Upper lobe of left lung (tissue), 6 donors: Measurements from ENCODE around the gene CSTPP1. TPM values are rescaled to one million over a fixed set of nuclear protein-coding genes. Genes with fewer than 3 reads are reported as not detected.

Source experiments
- ATAC-seq, 2 donors: fragments of 200-7000 bp; cut with Tn5 transposase; one replicate each; pipeline ENCODE4 v1.9.1; 2022; ENCODE audit warnings: mild to moderate bottlenecking in 2 of 2, moderate library complexity in 2 of 2; ENCODE audit not compliant: low FRiP score in 2 of 2
- DNase-seq, 2 donors: peaks; one replicate each; pipeline ENCODE4 v3.0.0-alpha.2; 2019 to 2020
- H3K27ac ChIP-seq, 4 donors: fragments of 200-600 bp; sonication (generic); one replicate each; pipeline ENCODE4 v1.5.1; 2016 to 2019
- H3K27me3 ChIP-seq, 4 donors: fragments of 200-600 bp; sonication (generic); one replicate each; pipeline ENCODE4 v1.5.1; 2017 to 2019
- H3K36me3 ChIP-seq, 4 donors: fragments of 200-600 bp; sonication (generic); one replicate each; pipeline ENCODE4 v1.5.1; 2016 to 2019
- H3K4me1 ChIP-seq, 4 donors: fragments of 200-600 bp; sonication (generic); one replicate each; pipeline ENCODE4 v1.5.1; 2018 to 2019
- H3K4me3 ChIP-seq, 4 donors: fragments of 200-600 bp; sonication (generic); one replicate each; pipeline ENCODE4 v1.5.1; 2017 to 2019; ENCODE audit warnings: mild to moderate bottlenecking in 2 of 4, moderate library complexity in 1 of 4
- H3K9me3 ChIP-seq, 4 donors: fragments of 200-600 bp; sonication (generic); one replicate each; pipeline ENCODE4 v1.5.1; 2018 to 2019
- EP300 ChIP-seq, 4 donors: sonication (generic); formaldehyde crosslinking; IDR thresholded peaks; one replicate each; pipeline ENCODE4 v1.5.1; 2017; ENCODE audit warnings: antibody characterized with exemption in 4 of 4, control low read depth in 2 of 4
- POLR2A ChIP-seq, 4 donors: fragments of 450-650 bp; IDR thresholded peaks; one replicate each; pipeline ENCODE4 v1.5.1; 2016 to 2017; ENCODE audit warnings: antibody characterized with exemption in 4 of 4, mild to moderate bottlenecking in 2 of 4
- POLR2AphosphoS5 ChIP-seq, 2 donors: sonication (generic); formaldehyde crosslinking; IDR thresholded peaks; one replicate each; pipeline ENCODE4 v1.5.1; 2017; ENCODE audit warnings: antibody characterized with exemption in 2 of 2
- WGBS, 2 donors: methylation state at CpG; one replicate each; pipeline ENCODE4 v1.1.5; 2017 to 2018; 5-methylcytosine and 5-hydroxymethylcytosine counted together
- total RNA-seq, 6 donors: library from RNA; depleted of rRNA in 4 of 6; stranded (reverse); fragments of >200 nt in 4 of 6; gene quantifications; one replicate each; pipeline versions ENCODE4 v1.1.0 to v1.2.1, GENCODE V29; 2016 to 2021
- TF ChIP-seq, protein P1 (sequence below), 6 experiments: fragments of 450-650 bp in 4 of 6; fragments of 200-600 bp in 2 of 6; sonication (generic) in 2 of 6; IDR thresholded peaks; one replicate each; pipeline ENCODE4 v1.5.1; 2016 to 2019; ENCODE audit warnings: antibody characterized with exemption in 6 of 6
- donor health status: DM: no; HTN: no; CAD: no; lungs with moderate emphysema.
- donor health status: DM: no; HTN: yes; CAD: no; lungs with severe emphysema.

Gene CSTPP1
- total RNA-seq, 6 donors from 2014 or later: 23.9 to 71.2 (median 47.2) TPM

DNA sequence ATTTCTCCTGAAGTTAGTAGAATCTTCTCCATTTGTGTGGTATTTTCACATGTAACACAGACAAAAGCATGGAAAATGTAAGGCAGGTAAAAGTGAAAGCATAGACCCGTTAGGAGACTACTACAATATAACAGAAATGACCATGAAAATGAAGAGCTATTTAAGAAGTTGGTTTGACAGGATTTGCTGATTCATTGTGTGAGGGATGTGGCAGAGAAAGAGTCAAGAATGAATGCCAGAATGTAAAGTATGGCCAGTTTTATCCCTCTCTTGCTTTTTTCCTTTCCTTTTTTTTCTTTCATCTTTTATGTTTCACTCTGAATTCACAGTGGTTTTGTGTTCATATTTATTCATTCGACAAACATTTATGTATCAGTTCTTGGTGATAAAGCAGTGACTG is 124.2 kb downstream of the CSTPP1 start:
- ATAC-seq (no peak), DNase-seq (no peak)
- Histone ChIP-seq H3K36me3 (no peaks in the 10 kb centered on the region), H3K27me3 (no peaks in the 10 kb centered on the region), H3K4me3 (no peak overlapping the region), H3K9me3 (no peaks in the 10 kb centered on the region), H3K4me1 (no peaks in the 10 kb centered on the region), H3K27ac (no peak overlapping the region)
- 50 to 52% methylated on average over 2 of the region's 2 CpGs for WGBS, 2 donors
- TF ChIP-seq EP300 (IDR thresholded peaks at IDR 0.05): no peak
- TF ChIP-seq POLR2AphosphoS5 (IDR thresholded peaks at IDR 0.05): no peak

DNA sequence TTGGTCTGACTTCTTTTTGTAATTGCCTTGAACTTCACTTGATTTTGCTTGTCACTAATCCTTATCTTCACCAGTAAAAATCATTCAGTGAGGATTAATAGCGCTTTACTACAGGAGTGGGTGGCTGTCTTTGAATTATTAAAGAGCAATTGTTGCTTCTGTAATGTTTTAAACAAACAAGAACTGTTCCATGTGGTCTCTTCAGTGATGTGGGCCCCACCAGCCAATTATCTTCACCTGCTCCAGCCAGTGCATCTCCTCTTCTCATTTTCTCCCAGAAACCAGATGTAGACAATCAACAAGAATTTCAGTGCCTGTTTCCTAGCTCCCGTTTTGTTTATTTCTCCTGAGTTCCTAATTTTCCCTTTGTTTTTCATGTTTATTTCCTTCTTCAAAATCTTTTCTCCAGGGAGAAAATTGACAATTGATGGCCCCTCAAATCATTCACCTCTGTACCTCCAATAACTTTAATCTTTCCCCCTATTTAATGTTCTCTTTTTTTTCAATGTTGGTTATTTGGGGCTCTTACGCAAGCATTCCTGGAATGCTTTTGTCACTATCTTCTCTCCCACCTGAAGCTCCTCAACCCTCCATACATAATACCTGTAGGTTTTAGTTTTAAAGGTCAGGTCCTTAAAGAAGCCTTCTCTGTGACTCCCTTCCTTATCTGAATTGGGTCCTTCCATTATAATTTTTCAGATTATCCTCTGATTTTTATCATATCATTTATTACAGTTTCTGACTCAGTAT is 125.0 kb downstream of the CSTPP1 start:
- Histone ChIP-seq H3K27ac (no peak overlapping the region), H3K9me3 (no peaks in the 10 kb centered on the region), H3K4me1 (no peaks in the 10 kb centered on the region), H3K27me3 (no peaks in the 10 kb centered on the region), H3K36me3 (no peaks in the 10 kb centered on the region), H3K4me3 (no peak overlapping the region)
- TF ChIP-seq EP300 (IDR thresholded peaks at IDR 0.05) (no peak), POLR2AphosphoS5 (IDR thresholded peaks at IDR 0.05) (no peak), POLR2A (IDR thresholded peaks at IDR 0.05) (no peak)
- TF ChIP-seq, protein P1, sequence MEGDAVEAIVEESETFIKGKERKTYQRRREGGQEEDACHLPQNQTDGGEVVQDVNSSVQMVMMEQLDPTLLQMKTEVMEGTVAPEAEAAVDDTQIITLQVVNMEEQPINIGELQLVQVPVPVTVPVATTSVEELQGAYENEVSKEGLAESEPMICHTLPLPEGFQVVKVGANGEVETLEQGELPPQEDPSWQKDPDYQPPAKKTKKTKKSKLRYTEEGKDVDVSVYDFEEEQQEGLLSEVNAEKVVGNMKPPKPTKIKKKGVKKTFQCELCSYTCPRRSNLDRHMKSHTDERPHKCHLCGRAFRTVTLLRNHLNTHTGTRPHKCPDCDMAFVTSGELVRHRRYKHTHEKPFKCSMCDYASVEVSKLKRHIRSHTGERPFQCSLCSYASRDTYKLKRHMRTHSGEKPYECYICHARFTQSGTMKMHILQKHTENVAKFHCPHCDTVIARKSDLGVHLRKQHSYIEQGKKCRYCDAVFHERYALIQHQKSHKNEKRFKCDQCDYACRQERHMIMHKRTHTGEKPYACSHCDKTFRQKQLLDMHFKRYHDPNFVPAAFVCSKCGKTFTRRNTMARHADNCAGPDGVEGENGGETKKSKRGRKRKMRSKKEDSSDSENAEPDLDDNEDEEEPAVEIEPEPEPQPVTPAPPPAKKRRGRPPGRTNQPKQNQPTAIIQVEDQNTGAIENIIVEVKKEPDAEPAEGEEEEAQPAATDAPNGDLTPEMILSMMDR (IDR thresholded peaks at IDR 0.05): no peak
- 78% methylated on average over 3 of the region's 3 CpGs for WGBS, 2 donors
- DNase-seq: no peak
- no peak for ATAC-seq

DNA sequence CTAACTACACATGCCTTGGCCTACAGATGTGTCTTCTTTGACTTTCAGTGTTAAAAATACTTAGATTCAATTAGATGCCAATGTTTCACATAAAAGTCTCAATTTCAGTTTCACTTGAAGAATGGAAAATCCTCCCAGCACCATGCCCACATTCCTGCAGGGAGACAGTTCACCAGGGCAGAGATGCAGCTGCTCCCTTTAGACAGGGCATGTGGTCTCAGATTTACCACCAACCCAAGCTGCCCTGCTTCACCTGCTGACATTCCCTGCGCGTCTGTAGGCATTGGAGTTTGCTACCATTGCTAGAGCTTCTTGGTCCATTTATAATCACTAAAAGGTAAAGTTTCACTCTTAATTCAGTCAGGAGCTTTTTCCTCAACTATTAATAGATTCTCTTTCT is 126.2 kb downstream of the CSTPP1 start:
- Histone ChIP-seq H3K4me1 (no peaks in the 10 kb centered on the region), H3K36me3 (no peaks in the 10 kb centered on the region), H3K27me3 (no peaks in the 10 kb centered on the region), H3K27ac (no peak overlapping the region), H3K4me3 (no peak overlapping the region), H3K9me3 (no peaks in the 10 kb centered on the region)
- ATAC-seq (no peak), DNase-seq (no peak)
- no peak for TF ChIP-seq POLR2AphosphoS5 (IDR thresholded peaks at IDR 0.05)
- TF ChIP-seq, protein P1 (IDR thresholded peaks at IDR 0.05): no peak
- TF ChIP-seq POLR2A (IDR thresholded peaks at IDR 0.05): no peak
- no peak for TF ChIP-seq EP300 (IDR thresholded peaks at IDR 0.05)
- WGBS, 2 donors: 89 to 100% methylated on average over 2 of the region's 2 CpGs

DNA sequence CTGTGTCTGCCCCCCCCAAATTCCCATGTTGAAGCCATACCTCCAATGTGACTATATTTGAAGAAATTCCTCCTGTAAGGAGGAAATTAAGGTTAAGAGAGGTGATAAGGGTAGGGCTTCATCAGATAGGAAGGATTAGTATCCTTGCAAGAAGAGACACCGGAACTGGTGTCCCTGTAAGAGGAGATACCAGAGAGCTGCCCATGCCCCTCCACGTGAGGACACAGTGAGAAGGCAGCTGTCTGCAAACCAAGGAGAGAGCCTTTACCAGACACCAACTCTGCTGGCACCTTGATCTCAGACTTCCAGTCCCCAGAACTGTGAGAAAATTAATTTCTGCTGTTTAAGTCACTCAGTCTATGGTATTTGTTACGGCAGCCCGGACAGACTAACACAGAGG is 130.8 kb downstream of the CSTPP1 start:
- H3K4me1 ChIP-seq: no peaks in the 10 kb centered on the region
- no peak overlapping the region for H3K4me3 ChIP-seq
- DNase-seq (no peak), ATAC-seq (no peak)
- H3K9me3 ChIP-seq: no peaks in the 10 kb centered on the region
- no peak overlapping the region for H3K27ac ChIP-seq
- H3K27me3 ChIP-seq: no peaks in the 10 kb centered on the region
- no peaks in the 10 kb centered on the region for H3K36me3 ChIP-seq
- no peak for TF ChIP-seq POLR2A (IDR thresholded peaks at IDR 0.05)
- no peak for TF ChIP-seq POLR2AphosphoS5 (IDR thresholded peaks at IDR 0.05)
- TF ChIP-seq, protein P1 (IDR thresholded peaks at IDR 0.05): no peak
- TF ChIP-seq EP300 (IDR thresholded peaks at IDR 0.05): no peak
- 96% methylated on average over 4 of the region's 4 CpGs for WGBS, 2 donors

DNA sequence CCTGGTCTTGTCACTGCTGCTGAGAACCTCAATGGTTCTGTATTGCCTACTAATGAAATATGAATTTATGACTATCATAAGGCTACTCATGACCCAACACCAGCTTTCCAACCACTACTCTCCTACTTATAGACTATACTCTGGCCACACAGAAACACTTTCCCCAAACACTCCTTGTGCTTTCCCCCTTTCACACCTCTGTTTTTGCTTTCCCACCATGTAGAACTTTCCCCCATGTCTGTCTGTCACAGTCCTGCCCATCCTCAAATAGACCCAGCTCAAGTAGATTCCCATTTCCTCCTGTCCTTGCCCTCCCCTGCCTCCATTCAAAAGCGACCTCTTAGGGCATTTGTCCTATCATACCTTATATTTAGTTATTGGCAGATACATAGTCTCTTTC is 134.2 kb downstream of the CSTPP1 start:
- H3K4me1 ChIP-seq: no peaks in the 10 kb centered on the region
- TF ChIP-seq POLR2AphosphoS5 (IDR thresholded peaks at IDR 0.05): no peak
- no peak for TF ChIP-seq POLR2A (IDR thresholded peaks at IDR 0.05)
- no peak for TF ChIP-seq EP300 (IDR thresholded peaks at IDR 0.05)
- TF ChIP-seq, protein P1 (IDR thresholded peaks at IDR 0.05): no peak
- H3K27me3 ChIP-seq: no peaks in the 10 kb centered on the region
- WGBS, 2 donors: 87 to 95% methylated on average over 1 of the region's 1 CpG
- H3K27ac ChIP-seq: no peak overlapping the region
- no peak overlapping the region for H3K4me3 ChIP-seq
- no peaks in the 10 kb centered on the region for H3K9me3 ChIP-seq
- ATAC-seq: no peak
- no peak for DNase-seq
- H3K36me3 ChIP-seq: no peaks in the 10 kb centered on the region
